H1 (cell line): ENCODE data around the gene SKAP2. TPM values are rescaled to one million over a fixed set of nuclear protein-coding genes. Genes with fewer than 3 reads are reported as not detected.

Source experiments
- CTCF ChIA-PET: fragments of 300-600 bp; sonication (Branson Sonifier 250); formaldehyde crosslinking; loops from one replicate; lab custom pipeline; 2021; ENCODE audit not compliant: partially characterized antibody; lab: Charles Lee
- POLR2A ChIA-PET: fragments of 300-600 bp; sonication (Branson Sonifier 250); formaldehyde crosslinking; loops from one replicate; lab custom pipeline; 2021; ENCODE audit warnings: inconsistent platforms; ENCODE audit not compliant: partially characterized antibody; lab: Charles Lee
- DNase-seq, 2 experiments: peaks; one replicate each; pipeline versions ENCODE4 v3.0.0 to v3.0.0-alpha.2; 2010 to 2022; ENCODE audit warnings: low spot score in 2 of 2, low read depth in 1 of 2, mixed read lengths in 1 of 2
- FAIRE-seq: peaks from 2 replicates; lab custom pipeline; 2011; peaks lifted over from hg19 to GRCh38; lab: Jason Lieb, UNC
- H2AFZ ChIP-seq: 2 replicates; pipeline ENCODE4 v1.8.1; 2012; ENCODE audit warnings: low read length, inconsistent platforms
- H2AK5ac ChIP-seq: 2 replicates; pipeline ENCODE4 v1.6.1; 2013; ENCODE audit warnings: low read depth, low read length
- H2BK120ac ChIP-seq: replicated peaks from 2 replicates; pipeline ENCODE3; 2013; ENCODE audit warnings: low read depth, low read length, inconsistent platforms
- H2BK12ac ChIP-seq: 2 replicates; pipeline ENCODE4 v1.6.1; 2013; ENCODE audit warnings: low read depth, low read length
- H2BK15ac ChIP-seq: 2 replicates; pipeline ENCODE4 v1.6.1; 2013; ENCODE audit warnings: low read length
- H2BK20ac ChIP-seq: 2 replicates; pipeline ENCODE4 v1.6.1; 2013; ENCODE audit warnings: low read length
- H2BK5ac ChIP-seq: 2 replicates; pipeline ENCODE4 v1.6.1; 2013; ENCODE audit warnings: low read depth, low read length
- H3K14ac ChIP-seq: 2 replicates; pipeline ENCODE4 v1.6.1; 2013; ENCODE audit warnings: inconsistent platforms; ENCODE audit not compliant: insufficient read length
- H3K18ac ChIP-seq: 2 replicates; pipeline ENCODE4 v1.6.1; 2013; ENCODE audit warnings: low read length; ENCODE audit errors: extremely low read depth
- H3K23ac ChIP-seq: 2 replicates; pipeline ENCODE4 v1.6.1; 2013; ENCODE audit warnings: inconsistent platforms; ENCODE audit not compliant: insufficient read length
- H3K23me2 ChIP-seq: 2 replicates; pipeline ENCODE4 v1.6.1; 2013; ENCODE audit warnings: low read depth, low read length
- H3K27ac ChIP-seq: 2 replicates; pipeline ENCODE4 v1.6.1; 2011; ENCODE audit warnings: low read depth, low read length, inconsistent platforms
- H3K27me3 ChIP-seq, 4 experiments: replicated peaks in 1 of 4; 1 replicate in 1 of 4; 2 replicates in 3 of 4; pipeline versions ENCODE4 v1.6.1 to v1.8.1; 2011 to 2013; ENCODE audit warnings: low read length in 3 of 4, mild to moderate bottlenecking in 3 of 4, inconsistent platforms in 2 of 4, mixed read lengths in 2 of 4, moderate library complexity in 1 of 4; ENCODE audit not compliant: control insufficient read depth in 3 of 4, insufficient read depth in 3 of 4; ENCODE audit errors: extremely low read depth in 1 of 4
- H3K36me3 ChIP-seq, 4 experiments: 2 replicates each; pipeline versions ENCODE4 v1.6.1 to v1.8.1; 2011 to 2013; ENCODE audit warnings: mild to moderate bottlenecking in 4 of 4, low read length in 3 of 4, moderate library complexity in 2 of 4, control low read depth in 1 of 4, inconsistent platforms in 1 of 4; ENCODE audit not compliant: insufficient read depth in 4 of 4, control insufficient read depth in 2 of 4
- H3K4ac ChIP-seq: replicated peaks from 2 replicates; pipeline ENCODE3; 2013; ENCODE audit warnings: low read length, low read depth, mixed read lengths, inconsistent platforms; ENCODE audit not compliant: insufficient read length
- H3K4me1 ChIP-seq, 4 experiments: replicated peaks in 1 of 4; 1 replicate in 1 of 4; 2 replicates in 3 of 4; pipeline versions ENCODE4 v1.6.1 to v1.8.1; 2011 to 2013; ENCODE audit warnings: low read length in 3 of 4, inconsistent platforms in 2 of 4, mixed read lengths in 1 of 4; ENCODE audit not compliant: insufficient read depth in 4 of 4, control insufficient read depth in 3 of 4
- H3K4me2 ChIP-seq, 2 experiments: 2 replicates each; pipeline versions ENCODE4 v1.6.1 to v1.8.1; 2011 to 2013; ENCODE audit warnings: low read depth in 2 of 2, low read length in 2 of 2, control low read depth in 1 of 2, inconsistent platforms in 1 of 2, mild to moderate bottlenecking in 1 of 2; ENCODE audit not compliant: insufficient read depth in 1 of 2
- H3K4me3 ChIP-seq, 4 experiments: fragments of 200-600, 300-600 bp in 1 of 4; sonication (generic), shearing (Covaris generic), sonication (Bioruptor Twin) in 1 of 4; 2 replicates each; pipeline versions ENCODE4 v1.5.1 to v1.8.1; 2011 to 2016; ENCODE audit warnings: low read length in 4 of 4, low read depth in 3 of 4, control low read depth in 2 of 4, inconsistent platforms in 2 of 4, mild to moderate bottlenecking in 2 of 4, mixed read lengths in 1 of 4, moderate library complexity in 1 of 4; ENCODE audit not compliant: insufficient read depth in 2 of 4; ENCODE audit errors: extremely low read depth in 1 of 4
- H3K56ac ChIP-seq: replicated peaks from 2 replicates; pipeline ENCODE3; 2013; ENCODE audit warnings: low read depth, mild to moderate bottlenecking, mixed read lengths, low read length, inconsistent platforms; ENCODE audit not compliant: insufficient read length
- H3K79me1 ChIP-seq: 2 replicates; pipeline ENCODE4 v1.6.1; 2013; ENCODE audit warnings: low read depth, low read length, control low read depth
- H3K79me2 ChIP-seq, 2 experiments: 2 replicates each; pipeline versions ENCODE4 v1.6.1 to v1.8.1; 2012 to 2013; ENCODE audit warnings: low read length in 2 of 2, mild to moderate bottlenecking in 2 of 2, inconsistent platforms in 1 of 2; ENCODE audit not compliant: insufficient read depth in 2 of 2, control insufficient read depth in 1 of 2
- H3K9ac ChIP-seq, 4 experiments: replicated peaks in 1 of 4; 1 replicate in 1 of 4; 2 replicates in 3 of 4; pipeline versions ENCODE4 v1.6.1 to v1.8.1; 2011 to 2013; ENCODE audit warnings: low read depth in 3 of 4, low read length in 3 of 4, control low read depth in 2 of 4, mild to moderate bottlenecking in 2 of 4, moderate library complexity in 2 of 4, inconsistent platforms in 1 of 4; ENCODE audit errors: extremely low read depth in 1 of 4
- H3K9me3 ChIP-seq, 2 experiments: 2 replicates each; pipeline versions ENCODE4 v1.6.1 to v1.8.1; 2012 to 2013; ENCODE audit warnings: mild to moderate bottlenecking in 2 of 2, moderate library complexity in 2 of 2, control low read depth in 1 of 2, inconsistent platforms in 1 of 2, low read depth in 1 of 2, low read length in 1 of 2, mixed read lengths in 1 of 2; ENCODE audit not compliant: insufficient read depth in 2 of 2
- H4K20me1 ChIP-seq, 2 experiments: replicated peaks in 1 of 2; 2 replicates each; pipeline versions ENCODE3 to v1.8.1; 2011 to 2013; ENCODE audit warnings: inconsistent platforms in 2 of 2, low read length in 2 of 2, mild to moderate bottlenecking in 1 of 2; ENCODE audit not compliant: insufficient read depth in 2 of 2, control insufficient read depth in 1 of 2
- H4K5ac ChIP-seq: 2 replicates; pipeline ENCODE4 v1.6.1; 2013; ENCODE audit warnings: low read length, low read depth, mixed read lengths, inconsistent platforms; ENCODE audit not compliant: insufficient read length
- H4K8ac ChIP-seq: 2 replicates; pipeline ENCODE4 v1.8.0; 2013; ENCODE audit warnings: mild to moderate bottlenecking, moderate library complexity, low read length, inconsistent platforms; ENCODE audit not compliant: insufficient read depth; ENCODE audit errors: extremely low read depth
- H4K91ac ChIP-seq: replicated peaks from 2 replicates; pipeline ENCODE3; 2013; ENCODE audit warnings: low read length, mixed read lengths, inconsistent platforms; ENCODE audit not compliant: insufficient read length
- BACH1 ChIP-seq: IDR thresholded peaks from 2 replicates; pipeline ENCODE4 v1.6.1; 2012; ENCODE audit warnings: low read length, improper control_type of control experiment
- EP300 ChIP-seq, 2 experiments: IDR thresholded peaks; 1 replicate in 1 of 2; 2 replicates in 1 of 2; pipeline ENCODE4 v1.6.1; 2011 to 2012; ENCODE audit warnings: low read depth in 2 of 2, low read length in 2 of 2, mild to moderate bottlenecking in 2 of 2, borderline replicate concordance in 1 of 2, inconsistent platforms in 1 of 2, moderate library complexity in 1 of 2
- GABPA ChIP-seq: IDR thresholded peaks from 2 replicates; pipeline ENCODE4 v1.6.1; 2011; ENCODE audit warnings: mild to moderate bottlenecking, low read length, moderate library complexity, borderline replicate concordance; ENCODE audit not compliant: insufficient read depth
- PHF8 ChIP-seq: fragments of 200-600 bp; sonication (generic); conservative IDR thresholded peaks from 2 replicates; pipeline ENCODE4 v1.7.1; 2012; ENCODE audit warnings: low read depth, mild to moderate bottlenecking, inconsistent platforms, low read length, moderate library complexity
- RBBP5 ChIP-seq: IDR thresholded peaks from 2 replicates; pipeline ENCODE4 v1.7.1; 2012; ENCODE audit warnings: low read depth, mild to moderate bottlenecking, inconsistent platforms, low read length, moderate library complexity, borderline replicate concordance
- RXRA ChIP-seq: IDR thresholded peaks from 2 replicates; pipeline ENCODE4 v1.6.1; 2011; ENCODE audit warnings: low read depth, mild to moderate bottlenecking, low read length, moderate library complexity; ENCODE audit not compliant: insufficient read depth
- SIX5 ChIP-seq: IDR thresholded peaks from 2 replicates; pipeline ENCODE4 v1.6.1; 2011; ENCODE audit warnings: mild to moderate bottlenecking, low read depth, low read length
- TAF7 ChIP-seq: optimal IDR thresholded peaks from 2 replicates; pipeline ENCODE3; 2011; ENCODE audit warnings: low read depth, mild to moderate bottlenecking, inconsistent platforms, low read length, moderate library complexity, borderline replicate concordance
- WGBS, 2 experiments: shearing (Covaris generic) in 1 of 2; methylation state at CpG; one replicate each; pipeline versions ENCODE4 v1.1.6 to v1.1.7; 2013 to 2015; ENCODE audit warnings: low lambda C conversion rate in 2 of 2, mixed read lengths in 2 of 2, inconsistent platforms in 1 of 2, low coverage in 1 of 2, missing lambda C conversion rate in 1 of 2; ENCODE audit not compliant: insufficient replicate concordance in 2 of 2, insufficient coverage in 1 of 2, insufficient read length in 1 of 2; ENCODE audit errors: extremely low coverage in 1 of 2, missing lambda C conversion rate in 1 of 2; 5-methylcytosine and 5-hydroxymethylcytosine counted together
- polyA plus RNA-seq, 7 experiments: library from polyadenylated mRNA; depleted of rRNA in 3 of 7; stranded (reverse) in 5 of 7; unstranded in 2 of 7; fragments of >200 nt in 5 of 7; fragments of 200-250 nt in 2 of 7; gene quantifications; 1 replicate in 5 of 7; 2 replicates in 1 of 7; 4 replicates in 1 of 7; pipeline versions ENCODE4 v1.2.1 to v1.2.3, GENCODE V29; 2011 to 2013; ENCODE audit warnings: missing spikeins in 2 of 7, mixed read lengths in 2 of 7
- total RNA-seq: library from RNA; stranded (reverse); fragmentation: NEBNext Ultra II Directional; extraction: Animal tissue kit (Norgen Biotek cat#: 25700); gene quantifications from 2 replicates; pipeline ENCODE4 v1.2.1, GENCODE V29; 2021
- TF ChIP-seq, protein P1 (sequence below), 3 experiments: IDR thresholded peaks; 1 replicate in 2 of 3; 2 replicates in 1 of 3; pipeline versions ENCODE4 v1.5.1 to v1.6.1; 2011; ENCODE audit warnings: low read length in 3 of 3, mild to moderate bottlenecking in 3 of 3, inconsistent platforms in 2 of 3, low read depth in 1 of 3, moderate library complexity in 1 of 3; ENCODE audit not compliant: insufficient read depth in 1 of 3; ENCODE audit errors: control extremely low read depth in 1 of 3

Gene SKAP2
- total and polyA plus RNA-seq, 2 of the 8 experiments (the other 6 are each of a cell fraction or from before 2014, with no cell fraction given) = 0.53 to 5.1 TPM

DNA sequence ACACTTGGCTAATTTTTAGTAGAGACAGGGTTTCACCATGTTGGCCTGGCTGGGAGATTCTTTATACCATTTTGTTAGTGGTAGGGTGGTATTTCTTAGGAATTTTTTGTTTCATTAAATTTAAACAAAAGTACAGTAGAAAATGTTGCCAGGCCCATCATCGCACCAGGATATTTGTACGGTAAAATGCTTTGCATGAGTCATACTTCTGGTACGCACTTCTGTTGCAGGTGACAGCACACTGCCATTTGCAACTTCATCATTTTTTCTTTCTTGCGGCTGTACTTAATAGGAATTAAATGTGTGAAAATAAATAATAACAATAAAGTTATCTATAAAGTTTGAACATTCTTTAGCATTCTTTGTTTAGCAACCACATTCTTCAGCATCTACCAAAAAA, 195.6 kb downstream of the SKAP2 start:
- H3K14ac ChIP-seq = no peak overlapping the region
- H3K9me3 ChIP-seq = no peaks in the 10 kb centered on the region
- no peak overlapping the region for H2AK5ac ChIP-seq
- H3K27me3 ChIP-seq = no peaks in the 10 kb centered on the region
- no peaks in the 10 kb centered on the region for H3K23me2 ChIP-seq
- FAIRE-seq (no peak), DNase-seq (no peak)
- H2BK15ac ChIP-seq = no peak overlapping the region
- no peak overlapping the region for H3K4me3 ChIP-seq
- H4K5ac ChIP-seq = no peak overlapping the region
- WGBS, 2 experiments = 94% methylated on average over 4 of the region's 4 CpGs; no CpG with 5 or more reads in 1 of the 2 experiments
- no peak overlapping the region for H2BK5ac ChIP-seq
- no peak overlapping the region for H3K27ac ChIP-seq
- no peaks in the 10 kb centered on the region for H3K36me3 ChIP-seq
- H4K20me1 ChIP-seq = no peaks in the 10 kb centered on the region
- ChIA-PET POLR2A (interaction anchor here (0.5 kb wide), 1 partner anchor 477 kb away, joined by 4 read pairs; no protein-coding TSS in a partner anchor), CTCF (interaction anchor here (0.7 to 6.5 kb wide), 6 partner anchors 10 to 304 kb away, joined by 3 to 59 read pairs (median 7); no protein-coding TSS in a partner anchor)
- no peak overlapping the region for H3K56ac ChIP-seq
- H4K91ac ChIP-seq = no peak overlapping the region
- no peak overlapping the region for H2AFZ ChIP-seq
- no peak overlapping the region for H2BK20ac ChIP-seq
- H3K23ac ChIP-seq = no peak overlapping the region
- H2BK12ac ChIP-seq = no peak overlapping the region
- no peak overlapping the region for H3K4me2 ChIP-seq
- no peak overlapping the region for H3K4ac ChIP-seq
- no peak overlapping the region for H3K18ac ChIP-seq
- H3K79me1 ChIP-seq = no peaks in the 10 kb centered on the region
- no peak overlapping the region for H2BK120ac ChIP-seq
- no peak overlapping the region for H4K8ac ChIP-seq
- H3K79me2 ChIP-seq = no peaks in the 10 kb centered on the region
- no peak overlapping the region for H3K9ac ChIP-seq
- no peaks in the 10 kb centered on the region for H3K4me1 ChIP-seq
- TF ChIP-seq RXRA = no peak
- TF ChIP-seq RBBP5 = no peak
- no peak for TF ChIP-seq BACH1
- TF ChIP-seq SIX5 = no peak
- TF ChIP-seq, protein P1, sequence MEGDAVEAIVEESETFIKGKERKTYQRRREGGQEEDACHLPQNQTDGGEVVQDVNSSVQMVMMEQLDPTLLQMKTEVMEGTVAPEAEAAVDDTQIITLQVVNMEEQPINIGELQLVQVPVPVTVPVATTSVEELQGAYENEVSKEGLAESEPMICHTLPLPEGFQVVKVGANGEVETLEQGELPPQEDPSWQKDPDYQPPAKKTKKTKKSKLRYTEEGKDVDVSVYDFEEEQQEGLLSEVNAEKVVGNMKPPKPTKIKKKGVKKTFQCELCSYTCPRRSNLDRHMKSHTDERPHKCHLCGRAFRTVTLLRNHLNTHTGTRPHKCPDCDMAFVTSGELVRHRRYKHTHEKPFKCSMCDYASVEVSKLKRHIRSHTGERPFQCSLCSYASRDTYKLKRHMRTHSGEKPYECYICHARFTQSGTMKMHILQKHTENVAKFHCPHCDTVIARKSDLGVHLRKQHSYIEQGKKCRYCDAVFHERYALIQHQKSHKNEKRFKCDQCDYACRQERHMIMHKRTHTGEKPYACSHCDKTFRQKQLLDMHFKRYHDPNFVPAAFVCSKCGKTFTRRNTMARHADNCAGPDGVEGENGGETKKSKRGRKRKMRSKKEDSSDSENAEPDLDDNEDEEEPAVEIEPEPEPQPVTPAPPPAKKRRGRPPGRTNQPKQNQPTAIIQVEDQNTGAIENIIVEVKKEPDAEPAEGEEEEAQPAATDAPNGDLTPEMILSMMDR (IDR thresholded peaks at IDR 0.05; ENCODE audit: control extremely low read depth in 1 of 3, insufficient read depth in 1 of 3, low read depth in 1 of 3, low read length in 3 of 3) = no peak
- no peak for TF ChIP-seq PHF8
- no peak for TF ChIP-seq GABPA
- no peak for TF ChIP-seq EP300 (IDR thresholded peaks at IDR 0.05; ENCODE audit: borderline replicate concordance in 1 of 2, low read depth in 2 of 2, low read length in 2 of 2)
- TF ChIP-seq TAF7 = no peak
